GM12801 (cell line): ENCODE data around the gene BCL6.

Experiments
- TF ChIP-seq, protein P1 (sequence below): IDR thresholded peaks from one replicate; pipeline ENCODE4 v1.5.1; 2011; ENCODE audit warnings: control low read depth; ENCODE audit not compliant: insufficient read length; ENCODE audit errors: extremely low read depth

Gene BCL6

DNA sequence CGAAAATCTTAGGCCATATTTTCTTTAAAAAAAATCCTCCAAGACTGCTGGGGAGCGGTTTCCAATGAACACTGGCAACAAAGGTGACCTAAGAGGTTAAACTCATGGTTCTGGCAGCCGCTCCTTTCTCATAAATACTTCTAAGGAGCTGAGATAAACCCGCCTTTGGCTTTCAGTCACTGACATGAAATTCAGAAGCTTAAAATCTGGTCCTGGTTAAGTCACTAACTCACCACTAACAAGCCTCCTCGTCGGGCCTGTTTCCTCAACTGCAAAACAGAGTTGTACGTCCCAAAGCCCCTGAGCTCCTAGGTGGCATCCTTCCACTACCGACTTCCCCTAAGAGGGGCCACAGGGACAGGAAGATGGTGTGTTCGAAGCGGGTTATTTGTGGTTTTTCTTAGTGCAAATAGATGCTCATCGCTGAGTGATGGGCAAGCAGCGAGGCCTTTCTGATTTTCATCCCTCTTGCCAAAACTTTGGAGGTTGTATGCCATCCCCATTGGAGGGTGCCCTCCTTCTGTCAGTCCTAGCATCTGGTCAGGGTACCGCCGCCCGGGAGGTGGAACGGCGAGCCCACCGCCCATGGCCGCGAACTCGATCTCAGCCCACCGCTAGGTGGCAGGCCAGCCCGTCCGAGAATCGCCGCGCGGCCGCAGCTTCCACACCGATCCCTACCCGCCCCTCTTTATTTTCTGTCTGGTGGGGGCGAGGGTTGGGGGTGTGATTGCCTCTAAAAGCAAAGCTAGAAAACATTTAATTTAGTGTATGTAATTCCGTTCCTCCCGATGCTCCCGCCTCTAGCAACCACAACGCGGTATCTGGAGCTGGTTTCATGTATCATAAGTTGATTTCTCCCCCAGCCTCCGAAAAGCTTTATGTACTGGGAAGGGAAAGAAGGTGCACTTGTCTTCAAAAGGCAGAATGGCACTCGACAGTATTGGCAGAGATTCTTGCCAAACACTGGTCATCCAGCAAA, 4.6 kb downstream of the BCL6 start:
- TF ChIP-seq, protein P1, sequence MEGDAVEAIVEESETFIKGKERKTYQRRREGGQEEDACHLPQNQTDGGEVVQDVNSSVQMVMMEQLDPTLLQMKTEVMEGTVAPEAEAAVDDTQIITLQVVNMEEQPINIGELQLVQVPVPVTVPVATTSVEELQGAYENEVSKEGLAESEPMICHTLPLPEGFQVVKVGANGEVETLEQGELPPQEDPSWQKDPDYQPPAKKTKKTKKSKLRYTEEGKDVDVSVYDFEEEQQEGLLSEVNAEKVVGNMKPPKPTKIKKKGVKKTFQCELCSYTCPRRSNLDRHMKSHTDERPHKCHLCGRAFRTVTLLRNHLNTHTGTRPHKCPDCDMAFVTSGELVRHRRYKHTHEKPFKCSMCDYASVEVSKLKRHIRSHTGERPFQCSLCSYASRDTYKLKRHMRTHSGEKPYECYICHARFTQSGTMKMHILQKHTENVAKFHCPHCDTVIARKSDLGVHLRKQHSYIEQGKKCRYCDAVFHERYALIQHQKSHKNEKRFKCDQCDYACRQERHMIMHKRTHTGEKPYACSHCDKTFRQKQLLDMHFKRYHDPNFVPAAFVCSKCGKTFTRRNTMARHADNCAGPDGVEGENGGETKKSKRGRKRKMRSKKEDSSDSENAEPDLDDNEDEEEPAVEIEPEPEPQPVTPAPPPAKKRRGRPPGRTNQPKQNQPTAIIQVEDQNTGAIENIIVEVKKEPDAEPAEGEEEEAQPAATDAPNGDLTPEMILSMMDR: no peak

DNA sequence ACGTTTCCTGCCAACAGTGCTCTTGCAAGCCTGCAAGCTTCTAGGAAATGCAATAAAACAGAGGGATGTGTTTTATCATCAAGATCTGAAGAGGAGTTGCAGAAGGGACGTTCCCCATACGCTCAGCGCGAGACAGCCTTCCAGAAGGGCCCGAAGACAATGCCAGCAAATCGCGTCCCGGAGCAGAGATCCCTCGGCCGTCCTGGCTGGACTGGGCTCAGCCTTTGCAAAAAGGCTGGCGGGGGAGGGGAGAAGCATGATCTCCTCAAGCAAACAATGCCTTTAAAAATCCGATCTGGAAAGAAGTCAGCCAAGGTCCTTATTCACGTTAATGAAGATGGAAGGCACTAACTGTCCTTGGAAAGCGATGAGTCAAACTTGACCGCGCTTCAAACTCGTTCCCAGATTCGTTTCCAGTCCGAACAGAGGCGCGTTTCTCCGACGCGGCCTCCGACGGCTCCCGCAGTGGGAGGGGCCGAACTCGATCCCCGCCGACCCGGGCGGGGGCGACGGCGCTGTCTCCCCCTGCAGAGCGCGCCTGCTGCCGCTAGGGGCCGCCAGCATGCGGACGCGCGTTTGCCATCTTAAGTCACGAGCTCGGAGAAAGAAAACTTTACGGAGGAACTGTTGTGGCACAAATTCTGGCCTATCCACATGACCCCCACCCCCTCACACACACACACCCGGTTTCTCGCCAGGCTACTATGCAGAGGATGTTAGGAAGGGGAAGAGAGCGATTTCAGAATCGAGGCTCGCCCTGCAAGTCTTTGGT, 5.5 kb downstream of the BCL6 start:
- TF ChIP-seq, protein P1: no peak

DNA sequence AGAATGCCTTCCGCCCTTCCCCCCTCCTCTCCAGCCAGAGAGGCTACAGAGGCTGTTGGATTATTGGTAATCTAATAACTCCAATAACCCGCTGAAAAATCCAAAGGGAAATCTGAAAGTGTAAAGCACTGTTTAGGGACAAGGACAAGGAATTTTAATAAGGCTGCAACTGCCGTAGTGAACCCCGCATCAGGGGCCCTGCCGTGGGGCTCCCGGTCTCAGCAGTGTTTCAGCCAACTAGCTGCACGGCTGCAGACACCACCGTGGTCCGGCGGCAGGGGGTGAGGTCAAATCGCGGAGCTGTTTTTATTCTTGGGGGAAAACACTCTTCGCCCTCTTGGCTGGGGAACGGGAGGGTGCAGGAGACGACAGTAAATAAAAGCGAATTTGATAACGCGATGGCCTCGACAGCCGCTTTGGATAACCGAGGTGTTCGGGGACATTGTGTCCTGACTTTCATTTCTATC, 6.1 kb downstream of the BCL6 start:
- TF ChIP-seq, protein P1: no peak

DNA sequence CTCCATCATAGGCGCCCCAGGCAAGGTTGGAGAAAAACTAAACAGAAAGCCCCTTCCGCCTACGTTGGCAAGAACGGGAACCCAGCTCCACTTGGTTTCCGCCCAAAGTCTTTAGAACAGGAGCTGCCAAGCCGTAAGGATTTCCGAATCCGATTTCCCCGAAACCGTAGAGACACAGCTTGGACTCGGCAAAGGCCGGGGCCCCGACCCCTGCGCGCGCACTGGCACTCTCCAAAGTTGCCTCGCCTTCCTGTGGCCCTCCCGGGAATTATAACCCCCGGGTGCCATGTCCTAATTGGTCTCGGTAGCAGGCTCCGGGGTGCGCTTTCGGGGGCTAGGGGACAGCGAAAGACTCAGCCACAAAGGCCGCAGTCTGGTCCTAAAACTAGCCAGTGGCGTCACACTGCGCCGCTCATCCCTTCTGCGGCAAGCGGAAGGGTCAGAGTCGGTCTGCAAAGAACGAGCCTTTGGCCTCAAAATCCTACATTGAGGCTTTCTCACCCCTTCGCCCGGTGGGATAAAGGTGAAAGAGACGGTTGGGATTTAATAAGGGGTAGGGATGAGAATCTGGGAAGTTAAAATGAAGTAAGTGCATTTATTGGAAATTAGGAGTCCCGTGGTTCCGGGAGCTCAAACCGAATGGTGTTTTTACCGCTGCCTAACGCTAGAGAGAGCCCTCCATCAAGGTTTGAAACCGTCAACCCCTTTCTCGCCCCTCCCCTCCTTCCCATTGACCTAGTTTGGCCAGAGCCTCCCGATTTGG, 6.8 kb downstream of the BCL6 start:
- TF ChIP-seq, protein P1: no peak

DNA sequence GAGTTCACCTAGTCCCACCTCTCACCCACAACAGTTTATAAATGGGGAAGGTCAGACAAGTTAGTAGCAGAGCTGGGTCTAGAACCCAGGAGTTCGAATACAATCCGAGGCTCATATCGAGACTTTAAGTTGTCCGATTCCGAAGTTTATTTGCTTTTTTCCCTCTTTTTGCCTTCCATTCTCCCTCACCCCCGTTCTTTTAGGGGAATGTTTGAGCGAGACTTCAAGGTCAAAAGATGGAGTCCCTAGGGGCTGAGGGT, 7.3 kb downstream of the BCL6 start:
- TF ChIP-seq, protein P1: no peak

DNA sequence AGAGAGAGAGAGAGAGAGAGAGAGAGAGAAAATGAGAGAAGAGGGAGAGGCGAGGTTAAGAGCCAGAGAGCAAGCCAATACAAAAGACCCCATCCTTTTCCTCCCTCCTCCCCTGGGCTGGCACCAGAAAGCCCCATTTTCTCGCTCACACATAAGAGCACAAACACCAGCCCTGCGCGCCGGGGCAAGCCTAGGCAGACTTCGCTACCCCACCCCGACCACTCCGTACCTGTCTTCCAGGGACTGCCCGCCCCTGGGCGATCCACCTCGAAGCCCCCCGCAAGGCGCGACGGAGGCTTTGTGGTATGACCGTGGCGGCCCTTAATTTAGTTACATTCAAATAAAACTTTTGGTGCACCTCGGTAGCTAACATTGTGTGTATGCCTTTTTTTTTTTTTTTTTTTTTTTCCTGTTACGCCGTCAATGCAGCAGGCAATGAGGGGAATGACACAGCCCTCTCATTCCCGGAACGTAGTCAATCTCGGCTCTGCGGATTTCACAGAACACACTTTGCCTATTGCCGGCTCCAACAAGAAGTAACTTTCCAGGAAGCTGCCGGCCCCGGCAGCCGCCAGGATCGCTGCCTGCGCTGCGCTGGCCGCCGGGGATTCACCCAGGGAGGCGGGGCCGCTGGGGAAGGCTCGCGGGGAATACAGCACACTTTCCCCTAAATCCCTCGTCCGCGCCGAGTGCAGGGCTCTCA, 7.7 kb downstream of the BCL6 start:
- TF ChIP-seq, protein P1: no peak
